Endothelial cell of umbilical vein (primary cell): ENCODE measurements around the gene MAEA. TPM values are rescaled to one million over a fixed set of nuclear protein-coding genes. Genes with fewer than 3 reads are reported as not detected.

Experiments used
- BruUV-seq: library from RNA; stranded (reverse); fragments of 400-500 nt; replicated peaks from 2 replicates; lab custom pipeline; 2021; lab: Mats Ljungman, UMichigan
- CTCF ChIA-PET: fragments of 300-600, 350-600 bp; sonication (Branson Sonifier 250); formaldehyde crosslinking; loops from one replicate; lab custom pipeline; 2021; ENCODE audit warnings: antibody characterized with exemption, inconsistent platforms; lab: Charles Lee
- POLR2A ChIA-PET: fragments of 300-600, 350-600 bp; sonication (Branson Sonifier 250); formaldehyde crosslinking; loops from one replicate; lab custom pipeline; 2021; ENCODE audit warnings: antibody characterized with exemption, inconsistent platforms; lab: Charles Lee
- DNase-seq: peaks from one replicate; pipeline ENCODE4 v3.0.0-alpha.2; 2011; ENCODE audit warnings: low read depth, low spot score
- FAIRE-seq: peaks from 2 replicates; lab custom pipeline; 2011; peaks lifted over from hg19 to GRCh38; lab: Jason Lieb, UNC
- H2AFZ ChIP-seq: 2 replicates; pipeline ENCODE4 v1.6.0; 2012; ENCODE audit warnings: low read depth, low read length, control low read depth, inconsistent platforms
- H3K27ac ChIP-seq: 2 replicates; pipeline ENCODE4 v1.5.1; 2011; ENCODE audit warnings: low read depth, mild to moderate bottlenecking, control low read depth, low read length, moderate library complexity; ENCODE audit not compliant: insufficient read depth
- H3K27me3 ChIP-seq, 2 experiments: 2 replicates each; pipeline versions ENCODE4 v1.6.0 to v1.6.1; 2011; ENCODE audit warnings: low read length in 2 of 2, mixed read lengths in 1 of 2; ENCODE audit not compliant: control insufficient read depth in 2 of 2, insufficient read depth in 2 of 2
- H3K36me3 ChIP-seq, 2 experiments: 2 replicates in 1 of 2; 3 replicates in 1 of 2; pipeline ENCODE4 v1.5.1; 2011; ENCODE audit warnings: low read length in 2 of 2, mild to moderate bottlenecking in 1 of 2, moderate library complexity in 1 of 2; ENCODE audit not compliant: control insufficient read depth in 2 of 2, insufficient read depth in 2 of 2; ENCODE audit errors: extremely low read depth in 1 of 2
- H3K4me1 ChIP-seq: 3 replicates; pipeline ENCODE4 v1.5.1; 2011; ENCODE audit warnings: mild to moderate bottlenecking, low read length; ENCODE audit not compliant: control insufficient read depth, insufficient read depth; ENCODE audit errors: extremely low read depth
- H3K4me2 ChIP-seq: 2 replicates; pipeline ENCODE4 v1.6.1; 2011; ENCODE audit warnings: low read length, control low read depth, mixed read lengths; ENCODE audit not compliant: insufficient read depth
- H3K4me3 ChIP-seq, 3 experiments: fragments of 200-600 bp in 1 of 3; sonication (generic), shearing (Covaris generic) in 1 of 3; replicated peaks in 1 of 3; 2 replicates each; pipeline ENCODE4 v1.5.1; 2011 to 2016; ENCODE audit warnings: control low read depth in 3 of 3, low read length in 3 of 3, mild to moderate bottlenecking in 2 of 3, inconsistent platforms in 1 of 3, low read depth in 1 of 3, moderate library complexity in 1 of 3; ENCODE audit not compliant: insufficient read depth in 1 of 3
- H3K79me2 ChIP-seq: 2 replicates; pipeline ENCODE4 v1.6.0; 2012; ENCODE audit warnings: low read length, inconsistent platforms; ENCODE audit not compliant: control insufficient read depth, insufficient read depth
- H3K9ac ChIP-seq: replicated peaks from 2 replicates; pipeline ENCODE3; 2011; ENCODE audit warnings: low read length, control low read depth; ENCODE audit not compliant: insufficient read depth; ENCODE audit errors: extremely low read depth
- H3K9me1 ChIP-seq: replicated peaks from 3 replicates; pipeline ENCODE4 v1.6.0; 2011; ENCODE audit warnings: mild to moderate bottlenecking, low read length; ENCODE audit not compliant: control insufficient read depth, insufficient read depth; ENCODE audit errors: extremely low read depth
- H3K9me3 ChIP-seq: replicated peaks from 2 replicates; pipeline ENCODE4 v1.5.1; 2012; ENCODE audit warnings: low read length, inconsistent platforms; ENCODE audit not compliant: control insufficient read depth, insufficient read depth
- H4K20me1 ChIP-seq: replicated peaks from 2 replicates; pipeline ENCODE3; 2011; ENCODE audit warnings: mild to moderate bottlenecking, low read length; ENCODE audit not compliant: control insufficient read depth, insufficient read depth; ENCODE audit errors: extremely low read depth
- FOS ChIP-seq: IDR thresholded peaks from 2 replicates; pipeline ENCODE4 v1.6.1; 2011; ENCODE audit warnings: mild to moderate bottlenecking, low read length, moderate library complexity, borderline replicate concordance; ENCODE audit not compliant: insufficient read depth
- GATA2 ChIP-seq: IDR thresholded peaks from 2 replicates; pipeline ENCODE4 v1.7.0; 2011; ENCODE audit warnings: low read depth, mild to moderate bottlenecking, moderate library complexity, mixed read lengths, low read length; ENCODE audit not compliant: insufficient read length, insufficient read depth
- MAX ChIP-seq: IDR thresholded peaks from 2 replicates; pipeline ENCODE4 v1.6.1; 2011; ENCODE audit not compliant: insufficient read depth, insufficient read length
- POLR2A ChIP-seq: IDR thresholded peaks from 2 replicates; pipeline ENCODE4 v1.6.1; 2012; ENCODE audit warnings: low read depth, mild to moderate bottlenecking, control low read depth, low read length
- dilution Hi-C: fragments of 300-500 bp; cut with MboI; formaldehyde crosslinking; loops from one replicate; pipeline ENCODE4 v1.15.0; 2019; ENCODE audit warnings: low sequenced_read_pairs; ENCODE audit not compliant: extremely low pct_ligation_motif_present
- intact Hi-C: fragments of 100-400 bp; cut with micrococcal nuclease; formaldehyde crosslinking; loops from one replicate; pipeline ENCODE4 v1.10.0; 2022
- polyA plus RNA-seq, 4 experiments: library from polyadenylated mRNA; depleted of rRNA in 3 of 4; stranded (reverse) in 3 of 4; unstranded in 1 of 4; fragments of >200 nt; gene quantifications; 2 replicates each; pipeline versions ENCODE4 v1.2.1 to v1.2.3, GENCODE V29; 2011 to 2012; ENCODE audit warnings: missing spikeins in 1 of 4
- total RNA-seq: library from RNA; stranded (reverse); gene quantifications from 2 replicates; pipeline ENCODE4 v1.2.3, GENCODE V29; 2021
- TF ChIP-seq, protein P1 (sequence below), 2 donors: IDR thresholded peaks; 1 replicate in 1 of 2; 2 replicates in 1 of 2; pipeline ENCODE4 v1.5.1; 2011; ENCODE audit warnings: low read length in 2 of 2, mild to moderate bottlenecking in 2 of 2, moderate library complexity in 2 of 2, control low read depth in 1 of 2, inconsistent platforms in 1 of 2, low read depth in 1 of 2; ENCODE audit not compliant: insufficient read depth in 1 of 2; ENCODE audit errors: extremely low read depth in 1 of 2

Gene MAEA
- total and polyA plus RNA-seq, 2 donors (not counting 3 experiments of a cell fraction or from before 2014, with no cell fraction given), result 66.0 to 108 TPM

DNA sequence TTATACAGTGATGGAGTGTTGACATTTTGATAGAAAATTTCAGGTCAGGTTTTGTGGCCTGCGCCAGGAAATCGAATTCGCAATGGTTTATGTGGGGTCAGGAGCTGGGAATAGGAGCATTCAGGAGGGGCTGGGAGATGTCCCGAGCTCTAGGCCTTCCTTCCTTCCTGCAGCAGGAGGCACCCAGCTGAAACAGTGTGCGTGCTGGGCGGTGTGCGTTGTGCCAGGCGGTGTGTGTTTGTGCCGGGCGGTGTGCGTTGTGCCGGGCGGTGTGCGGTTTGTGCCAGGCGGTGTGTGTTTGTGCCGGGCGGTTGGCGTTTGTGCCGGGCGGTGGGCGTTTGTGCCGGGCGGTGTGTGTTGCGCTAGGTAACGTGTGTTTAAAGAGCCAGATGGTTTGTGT lies 59.1 kb downstream of the MAEA start:
- peak overlapping the region; percentile 93 for H3K4me2 ChIP-seq

More for the DNA sequence above, 59.1 kb downstream of the MAEA start:
- CTCF ChIA-PET, result no interaction called here
- H3K9me1 ChIP-seq, result no peaks in the 10 kb centered on the region
- no peaks in the 10 kb centered on the region for H3K9me3 ChIP-seq
- H3K27me3 ChIP-seq, result no peaks in the 10 kb centered on the region
- dilution Hi-C loops (no loop called here), intact Hi-C loops (no loop called here)
- DNase-seq (no peak), FAIRE-seq (no peak)
- POLR2A ChIA-PET, result no interaction called here
- H4K20me1 ChIP-seq, result no peaks in the 10 kb centered on the region
- no peak overlapping the region for H2AFZ ChIP-seq
- no TSS peak for BruUV-seq
- no peaks in the 10 kb centered on the region for H3K36me3 ChIP-seq
- H3K4me3 ChIP-seq, result no peak overlapping the region
- H3K9ac ChIP-seq, result no peak overlapping the region
- no peaks in the 10 kb centered on the region for H3K79me2 ChIP-seq
- TF ChIP-seq GATA2 (no peak), MAX (no peak), POLR2A (no peak), FOS (no peak)
- TF ChIP-seq, protein P1, sequence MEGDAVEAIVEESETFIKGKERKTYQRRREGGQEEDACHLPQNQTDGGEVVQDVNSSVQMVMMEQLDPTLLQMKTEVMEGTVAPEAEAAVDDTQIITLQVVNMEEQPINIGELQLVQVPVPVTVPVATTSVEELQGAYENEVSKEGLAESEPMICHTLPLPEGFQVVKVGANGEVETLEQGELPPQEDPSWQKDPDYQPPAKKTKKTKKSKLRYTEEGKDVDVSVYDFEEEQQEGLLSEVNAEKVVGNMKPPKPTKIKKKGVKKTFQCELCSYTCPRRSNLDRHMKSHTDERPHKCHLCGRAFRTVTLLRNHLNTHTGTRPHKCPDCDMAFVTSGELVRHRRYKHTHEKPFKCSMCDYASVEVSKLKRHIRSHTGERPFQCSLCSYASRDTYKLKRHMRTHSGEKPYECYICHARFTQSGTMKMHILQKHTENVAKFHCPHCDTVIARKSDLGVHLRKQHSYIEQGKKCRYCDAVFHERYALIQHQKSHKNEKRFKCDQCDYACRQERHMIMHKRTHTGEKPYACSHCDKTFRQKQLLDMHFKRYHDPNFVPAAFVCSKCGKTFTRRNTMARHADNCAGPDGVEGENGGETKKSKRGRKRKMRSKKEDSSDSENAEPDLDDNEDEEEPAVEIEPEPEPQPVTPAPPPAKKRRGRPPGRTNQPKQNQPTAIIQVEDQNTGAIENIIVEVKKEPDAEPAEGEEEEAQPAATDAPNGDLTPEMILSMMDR (IDR thresholded peaks at IDR 0.05; ENCODE audit: extremely low read depth in 1 of 2, insufficient read depth in 1 of 2, low read depth in 1 of 2, low read length in 2 of 2), result no peak
- no peak overlapping the region for H3K27ac ChIP-seq
- peaks cover 16% of the 10 kb centered on the region for H3K4me1 ChIP-seq
